ENCODE results near the gene NBEAL1.
A peak's percentile ranks its signal among the peaks of the same experiment; 100 is the strongest.
"Not testable (repeated sequence)": the region's sequence is repeated elsewhere in the genome, so short reads cannot be mapped to it uniquely, and the experiment has no call there.

The NBEAL1 gene

DNA sequence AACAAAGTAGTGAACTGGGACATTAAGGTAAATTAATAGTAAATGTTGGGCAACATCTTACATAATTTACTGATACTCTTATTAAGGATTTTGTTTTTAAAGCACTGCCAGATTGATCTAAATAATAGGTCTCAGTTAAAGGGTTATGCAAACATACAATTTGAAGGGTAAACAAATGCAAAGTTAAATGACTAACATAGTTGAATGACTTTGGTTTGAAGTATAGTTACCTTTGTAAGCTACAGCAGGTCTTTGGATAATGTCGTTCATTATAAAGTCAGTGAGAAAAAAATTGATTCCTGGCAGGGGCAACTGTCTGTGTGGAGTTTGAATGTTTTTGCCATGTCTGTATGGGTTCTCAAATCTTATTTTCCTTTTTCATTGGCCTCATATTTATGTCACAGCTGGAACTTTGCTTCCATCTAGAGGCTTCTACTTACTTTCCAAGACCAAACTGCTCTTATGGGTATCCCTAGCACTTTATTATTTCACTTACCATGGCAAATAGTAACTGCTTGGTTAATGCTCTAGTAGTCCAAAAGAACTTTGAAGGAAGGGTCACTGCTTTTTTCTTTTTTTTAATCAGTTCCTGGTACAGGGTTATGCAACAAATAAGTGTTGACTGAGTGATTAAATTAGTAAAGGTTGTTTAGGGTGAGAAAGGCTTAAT, 107.8 kb downstream of the NBEAL1 start:
- DNase-seq = no peak

DNA sequence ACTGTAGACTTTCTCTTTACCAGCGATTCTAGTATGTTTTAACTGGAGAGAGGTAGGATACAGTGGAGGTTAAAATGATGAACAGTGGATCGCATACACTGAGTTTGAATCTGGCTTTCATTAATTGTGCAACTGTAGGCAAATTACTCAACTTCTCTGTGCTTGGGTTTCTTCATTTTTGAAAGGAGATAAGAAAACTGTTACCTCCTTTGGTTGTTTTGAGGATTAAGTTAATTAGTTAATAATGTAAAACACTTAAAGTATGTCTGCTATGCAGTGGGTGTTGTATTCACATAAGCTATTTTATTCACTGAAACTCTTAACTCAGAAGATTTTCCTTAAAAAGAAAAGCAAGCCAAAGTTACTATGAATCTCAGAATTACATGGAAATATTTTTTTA, 112.3 kb downstream of the NBEAL1 start:
- no peak for DNase-seq

GRCh38 chr2:203135105-203135504, 120.4 kb downstream of the NBEAL1 start:
- DNase-seq = no peak

GRCh38 chr2:203143391-203143790, 128.7 kb downstream of the NBEAL1 start:
- no peak for DNase-seq

GRCh38 chr2:203149194-203149593, 134.5 kb downstream of the NBEAL1 start:
- no peak for DNase-seq

DNA sequence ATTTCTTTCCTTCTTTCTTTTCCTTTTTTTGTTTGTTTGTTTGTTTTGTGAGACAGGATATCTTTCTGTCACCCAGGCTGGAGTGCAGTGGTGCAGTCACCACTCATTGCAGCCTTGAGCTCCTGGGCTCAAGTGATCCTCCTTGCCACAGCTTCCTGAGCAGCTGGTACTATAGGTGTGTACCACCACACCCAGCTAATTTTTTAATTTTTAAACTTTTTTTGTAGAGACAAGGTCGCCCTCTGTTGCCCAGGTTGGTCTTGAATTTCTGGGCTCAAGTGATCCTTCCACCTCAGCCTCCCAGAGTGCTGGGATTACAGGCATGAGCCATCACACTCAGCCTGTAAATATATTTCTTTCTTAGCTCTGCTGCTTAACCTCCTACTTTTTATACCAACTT, 140.7 kb downstream of the NBEAL1 start:
- peak; percentile 2 for DNase-seq

DNA sequence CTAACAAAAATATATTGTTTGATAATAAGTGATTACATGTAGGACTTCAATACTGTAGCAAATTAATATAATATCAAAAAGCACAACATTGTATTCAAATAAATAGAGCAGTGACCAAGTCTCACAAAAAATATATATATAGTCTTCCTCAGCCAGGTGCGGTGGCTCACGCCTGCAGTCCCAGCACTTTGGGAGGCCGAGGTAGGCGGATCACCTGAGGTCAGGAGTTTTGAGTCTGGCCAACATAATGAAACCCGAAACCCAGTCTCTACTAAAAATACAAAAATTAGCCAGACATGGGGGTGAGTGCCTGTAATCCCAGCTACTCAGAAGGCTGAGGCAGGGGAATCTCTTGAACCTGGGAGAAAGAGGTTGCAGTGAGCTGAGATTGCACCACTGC, 148.0 kb downstream of the NBEAL1 start:
- DNase-seq = not testable (repeated sequence)

GRCh38 chr2:203164311-203164935, 149.7 kb downstream of the NBEAL1 start:
- DNase-seq = no peak

DNA sequence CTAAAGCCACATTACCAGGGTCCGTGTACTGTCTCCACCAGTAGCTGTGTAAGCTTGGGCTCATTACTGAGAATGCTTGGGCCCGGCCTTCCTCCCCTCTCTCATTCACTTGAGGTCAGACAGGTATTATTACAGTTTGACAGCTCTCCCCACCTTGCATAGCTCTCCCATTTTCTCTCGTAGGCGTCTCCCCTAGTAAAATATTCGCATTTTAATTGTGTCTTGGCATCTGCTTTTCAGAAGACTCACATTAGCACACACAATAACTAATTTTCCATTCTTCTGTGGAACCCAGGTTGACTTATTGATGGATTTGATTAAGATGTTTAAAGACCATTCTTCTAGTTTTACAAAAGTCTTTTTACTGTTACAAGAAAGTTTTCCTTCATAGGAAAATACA, 153.1 kb downstream of the NBEAL1 start:
- DNase-seq = no peak

DNA sequence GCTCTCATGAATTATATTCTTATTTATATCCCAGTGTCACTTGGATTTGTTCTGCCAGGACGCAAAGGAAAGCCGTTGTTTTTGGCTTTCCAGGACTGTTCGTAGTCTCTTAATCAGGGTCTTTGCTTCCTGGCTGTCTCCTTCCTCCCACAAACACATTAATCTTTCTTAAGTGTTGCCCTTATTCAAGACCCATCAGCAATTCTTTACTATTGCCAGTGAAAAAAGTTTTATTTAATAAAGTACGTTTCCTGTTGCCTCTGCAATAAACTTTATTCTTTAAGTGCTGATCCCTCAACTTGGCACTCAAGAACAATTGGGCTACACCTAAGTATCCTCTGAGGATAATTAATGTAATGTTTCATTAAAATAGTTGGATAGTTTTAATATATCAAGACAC, 155.8 kb downstream of the NBEAL1 start:
- DNase-seq = no peak

DNA sequence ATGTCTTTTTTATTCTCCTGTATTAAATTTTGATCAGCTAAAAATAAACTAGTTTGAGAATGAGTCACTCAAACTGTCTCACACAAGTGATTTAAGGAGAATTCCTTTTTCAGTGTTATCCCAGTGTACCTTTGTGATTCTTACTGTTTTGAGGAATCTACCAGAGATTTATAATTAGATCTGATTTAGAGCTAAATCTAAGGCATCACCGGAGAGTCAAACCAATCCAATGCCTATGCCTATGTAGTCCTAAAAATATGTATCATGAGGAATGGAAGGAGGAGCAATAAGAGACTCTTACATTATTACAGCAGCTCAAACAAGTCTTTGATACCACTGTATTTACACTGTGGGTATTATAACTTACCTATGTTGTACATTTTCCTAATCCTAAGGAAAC, 160.7 kb downstream of the NBEAL1 start:
- no peak for DNase-seq

DNA sequence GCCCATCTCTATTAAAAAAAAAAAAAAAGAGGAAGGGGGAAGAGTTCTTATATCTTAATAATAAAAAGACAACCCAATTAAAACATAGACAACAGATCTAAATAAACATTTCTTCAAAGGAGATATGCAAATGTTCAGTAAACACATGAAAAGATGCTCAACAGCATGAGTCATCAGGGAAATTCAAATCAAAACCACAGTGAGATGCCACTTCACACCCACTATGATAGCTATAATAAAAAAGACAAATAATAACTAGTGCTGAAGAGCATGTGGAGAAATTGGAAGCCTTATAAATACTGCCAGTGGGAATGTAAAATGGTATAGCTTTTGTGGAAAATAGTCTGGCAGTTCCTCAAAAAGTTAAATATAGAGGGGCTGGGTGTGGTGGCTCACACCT, 162.7 kb downstream of the NBEAL1 start:
- DNase-seq = no peak

- no peak for DNase-seq
These were observed 171.2 kb downstream of the NBEAL1 start for GRCh38 chr2:203185864-203186263.

- not testable (repeated sequence) for DNase-seq
These were observed 175.9 kb downstream of the NBEAL1 start for GRCh38 chr2:203190547-203190946.

- not testable (repeated sequence) for DNase-seq
These were observed 176.4 kb downstream of the NBEAL1 start for GRCh38 chr2:203191026-203191425.

DNA sequence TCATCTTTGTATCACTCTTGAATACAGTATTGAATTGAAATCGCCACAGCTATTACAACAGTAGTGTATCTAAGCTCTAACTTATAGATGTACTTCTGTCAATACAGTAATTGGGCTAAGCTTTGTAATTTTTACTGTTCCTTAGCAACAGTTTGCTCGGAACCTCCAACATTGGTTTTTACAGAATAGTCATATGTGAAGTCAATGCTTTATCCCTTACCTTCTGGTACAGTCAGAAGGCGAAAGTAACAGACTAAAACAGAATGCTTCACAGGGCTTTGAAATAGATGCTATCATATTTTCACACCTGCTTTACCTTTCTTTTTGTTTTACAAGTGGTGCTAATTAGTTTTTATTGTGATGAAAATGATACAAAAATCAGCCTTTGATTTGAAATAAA, 177.3 kb downstream of the NBEAL1 start:
- DNase-seq = no peak

GRCh38 chr2:203195331-203196036, 180.8 kb downstream of the NBEAL1 start:
- no peak for DNase-seq

- no peak for DNase-seq
These were observed 186.2 kb downstream of the NBEAL1 start for GRCh38 chr2:203200866-203201265.

DNA sequence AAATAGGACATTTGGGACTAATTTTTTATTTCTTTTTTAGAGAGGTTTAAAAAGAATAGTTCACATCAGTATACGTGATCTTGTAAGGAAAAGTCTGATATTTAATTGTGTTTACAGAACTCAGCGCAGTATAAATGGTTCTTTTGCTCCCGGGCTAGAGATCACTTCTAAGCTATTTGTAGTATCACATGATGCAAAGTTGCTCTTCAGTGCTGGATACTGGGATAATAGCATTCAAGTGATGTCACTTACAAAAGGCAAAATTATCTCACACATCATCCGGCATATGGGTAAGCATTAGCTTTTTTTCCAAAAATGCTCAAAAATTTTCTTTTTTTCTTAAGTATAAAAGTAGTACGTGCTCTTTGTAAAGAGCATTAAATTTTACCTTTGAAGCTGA, 186.8 kb downstream of the NBEAL1 start:
- no peak for DNase-seq

- DNase-seq = no peak
These were observed 194.9 kb downstream of the NBEAL1 start for GRCh38 chr2:203209538-203209937.

DNA sequence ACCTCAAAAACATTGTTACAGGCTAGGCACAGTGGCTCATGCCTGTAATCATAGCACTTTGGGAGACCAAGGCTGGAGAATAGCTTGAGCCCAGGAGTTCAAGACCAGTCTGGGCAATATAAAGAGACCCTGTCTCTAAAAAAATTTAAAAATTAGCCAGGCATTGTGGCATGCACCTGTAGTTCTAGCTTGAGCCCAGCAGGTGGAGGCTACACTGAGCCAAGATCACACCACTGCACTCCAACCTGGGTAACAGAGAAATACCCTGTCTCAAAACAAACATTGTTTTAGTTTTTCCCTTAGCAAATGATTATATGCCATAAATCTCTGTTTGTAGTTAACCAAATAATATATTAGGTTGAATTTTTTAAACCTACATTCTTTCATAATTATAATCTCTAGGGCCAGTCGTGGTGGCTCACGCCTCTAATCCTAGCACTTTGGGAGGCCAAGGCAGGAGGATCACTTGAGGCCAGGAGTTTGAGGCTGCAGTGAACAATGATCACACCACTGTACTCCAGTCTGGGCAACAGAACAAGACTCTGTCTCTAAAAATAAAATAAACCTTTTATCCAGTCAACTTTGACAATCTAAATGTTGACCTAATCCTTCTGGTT, 210.9 kb downstream of the NBEAL1 start:
- DNase-seq = peak; percentile 36

DNA sequence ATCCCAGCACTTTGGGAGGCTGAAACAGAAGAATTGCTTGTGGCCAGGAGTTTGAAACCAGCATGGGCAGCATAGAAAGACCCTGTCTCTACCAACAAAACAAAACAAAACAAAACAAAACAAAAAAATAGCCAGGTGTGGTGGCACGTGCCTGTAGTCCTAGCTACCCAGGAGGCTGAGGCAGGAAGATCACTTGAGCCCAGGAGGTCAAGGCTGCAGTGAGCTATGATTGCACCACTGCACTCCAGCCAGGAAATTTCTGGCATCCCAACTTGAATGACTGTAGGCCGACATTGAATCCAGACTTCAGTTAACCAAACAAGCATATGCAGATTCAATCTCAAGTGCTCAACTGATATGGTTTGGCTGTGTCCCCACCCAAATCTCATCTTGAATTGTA, 215.0 kb downstream of the NBEAL1 start:
- DNase-seq = not testable (repeated sequence)

GRCh38 chr2:203237346-203238238, 222.9 kb downstream of the NBEAL1 start:
- DNase-seq = no peak
